NT2/D1 (cell line): Measurements from ENCODE around the gene CAMTA1.

Experiments
- DNase-seq: peaks from one replicate; pipeline ENCODE4 v3.0.0-alpha.2; 2011; ENCODE audit warnings: low read depth, low spot score
- H3K27me3 ChIP-seq: 2 replicates; pipeline ENCODE4 v1.6.0; 2011; ENCODE audit warnings: mild to moderate bottlenecking; ENCODE audit not compliant: insufficient read length, insufficient read depth
- H3K36me3 ChIP-seq: 2 replicates; pipeline ENCODE4 v1.6.1; 2011; ENCODE audit warnings: mild to moderate bottlenecking, low read length, mixed read lengths; ENCODE audit not compliant: insufficient read depth, insufficient read length
- H3K4me1 ChIP-seq: 2 replicates; pipeline ENCODE4 v1.5.1; 2011; ENCODE audit not compliant: insufficient read depth, insufficient read length
- H3K4me3 ChIP-seq: 2 replicates; pipeline ENCODE4 v1.5.1; 2011; ENCODE audit warnings: low read depth; ENCODE audit not compliant: insufficient read length
- H3K9ac ChIP-seq: 2 replicates; pipeline ENCODE4 v1.6.0; 2011; ENCODE audit warnings: low read depth; ENCODE audit not compliant: insufficient read length
- H3K9me3 ChIP-seq: 2 replicates; pipeline ENCODE4 v1.5.1; 2011; ENCODE audit warnings: mild to moderate bottlenecking, low read length; ENCODE audit not compliant: insufficient read depth
- SUZ12 ChIP-seq: IDR thresholded peaks from 2 replicates; pipeline ENCODE4 v1.6.1; 2011; ENCODE audit not compliant: insufficient read length, insufficient read depth; ENCODE audit errors: extremely low read depth
- YY1 ChIP-seq: IDR thresholded peaks from 2 replicates; pipeline ENCODE4 v1.6.1; 2011; ENCODE audit not compliant: insufficient read length, insufficient read depth
- ZNF274 ChIP-seq: IDR thresholded peaks from 2 replicates; pipeline ENCODE4 v1.6.1; 2011; ENCODE audit warnings: mild to moderate bottlenecking, low read depth, low read length

The CAMTA1 gene

DNA sequence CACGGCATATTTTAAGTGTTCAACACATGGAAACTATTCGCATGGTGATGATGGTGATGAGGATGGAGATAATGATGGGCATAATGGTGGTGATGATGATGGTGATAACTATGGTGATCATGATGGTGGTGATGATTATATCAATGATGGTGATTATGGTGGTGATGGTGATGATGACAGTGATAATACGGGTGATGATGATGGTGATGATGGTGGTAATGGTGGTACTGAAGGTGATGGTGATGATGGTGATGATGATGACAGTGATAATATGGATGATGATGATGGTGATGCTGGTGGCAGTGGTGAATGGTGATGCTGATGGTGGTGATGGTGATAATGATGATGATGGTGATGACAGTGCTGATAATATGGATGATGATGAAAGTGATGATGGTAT, 644.0 kb downstream of the CAMTA1 start:
- no peak for TF ChIP-seq YY1
- no peak for TF ChIP-seq ZNF274
- TF ChIP-seq SUZ12, result no peak
- no peaks in the 10 kb centered on the region for H3K36me3 ChIP-seq
- no peak overlapping the region for H3K9ac ChIP-seq
- H3K9me3 ChIP-seq, result peaks cover 8% of the 10 kb centered on the region; the same call in 1 of the 2 replicates
- no peak for DNase-seq
- H3K4me1 ChIP-seq, result peaks cover 2% of the 10 kb centered on the region
- H3K4me3 ChIP-seq, result no peak overlapping the region
- H3K27me3 ChIP-seq, result no peaks in the 10 kb centered on the region

DNA sequence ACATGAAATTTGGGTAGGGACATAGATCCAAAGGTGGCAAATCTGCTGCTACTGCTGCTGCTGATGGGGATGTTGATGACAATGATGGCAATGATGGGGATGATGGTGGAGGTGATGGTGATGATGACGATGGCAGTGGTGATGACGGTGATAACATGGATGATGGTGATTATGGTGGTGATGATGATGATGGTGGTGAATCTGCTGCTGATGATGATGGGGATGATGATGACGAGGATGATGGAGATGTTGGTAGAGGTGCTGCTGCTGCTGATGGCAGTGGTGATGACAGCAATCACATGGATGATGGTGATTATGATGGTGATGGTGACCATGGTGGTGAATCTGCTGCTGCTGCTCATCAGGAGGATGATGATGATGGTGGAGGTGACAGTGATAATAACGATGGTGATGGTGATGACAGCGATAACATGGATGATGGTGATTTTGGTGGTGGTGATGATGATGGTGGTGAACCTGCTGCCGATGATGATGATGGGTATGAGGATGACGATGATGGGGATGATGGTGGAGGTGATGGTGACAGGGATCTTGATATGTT, 644.9 kb downstream of the CAMTA1 start:
- Histone ChIP-seq H3K36me3 (no peaks in the 10 kb centered on the region), H3K4me3 (no peak overlapping the region), H3K4me1 (peaks cover 2% of the 10 kb centered on the region), H3K9ac (no peak overlapping the region), H3K27me3 (no peaks in the 10 kb centered on the region), H3K9me3 (peaks cover 11% of the 10 kb centered on the region; the same call in 1 of the 2 replicates)
- TF ChIP-seq SUZ12 (no peak), ZNF274 (no peak), YY1 (no peak)
- DNase-seq, result no peak

DNA sequence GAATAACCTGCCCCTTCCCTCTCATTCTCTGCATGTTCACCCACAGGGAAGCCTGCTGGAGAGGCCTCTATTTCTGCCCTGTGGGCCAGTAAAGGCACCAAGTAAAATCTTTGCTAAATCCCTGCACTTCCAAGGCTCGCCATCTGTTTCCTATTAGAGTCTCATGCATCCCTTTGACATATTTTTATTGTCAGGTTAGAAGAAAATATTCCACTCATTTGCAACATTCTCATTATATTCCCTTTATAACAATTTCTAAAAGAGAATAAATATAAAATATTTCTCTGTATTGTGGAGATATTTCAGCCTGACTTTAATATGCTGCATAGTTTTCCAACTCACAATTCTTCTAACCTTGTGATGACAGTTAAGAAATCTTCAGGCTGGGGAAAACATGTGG, 645.4 kb downstream of the CAMTA1 start:
- no peak for DNase-seq
- no peak overlapping the region for H3K9ac ChIP-seq
- peaks cover 11% of the 10 kb centered on the region; the same call in 1 of the 2 replicates for H3K9me3 ChIP-seq
- H3K4me3 ChIP-seq, result no peak overlapping the region
- TF ChIP-seq ZNF274 (no peak), YY1 (no peak), SUZ12 (no peak)
- H3K36me3 ChIP-seq, result no peaks in the 10 kb centered on the region
- peaks cover 2% of the 10 kb centered on the region for H3K4me1 ChIP-seq
- H3K27me3 ChIP-seq, result no peaks in the 10 kb centered on the region

DNA sequence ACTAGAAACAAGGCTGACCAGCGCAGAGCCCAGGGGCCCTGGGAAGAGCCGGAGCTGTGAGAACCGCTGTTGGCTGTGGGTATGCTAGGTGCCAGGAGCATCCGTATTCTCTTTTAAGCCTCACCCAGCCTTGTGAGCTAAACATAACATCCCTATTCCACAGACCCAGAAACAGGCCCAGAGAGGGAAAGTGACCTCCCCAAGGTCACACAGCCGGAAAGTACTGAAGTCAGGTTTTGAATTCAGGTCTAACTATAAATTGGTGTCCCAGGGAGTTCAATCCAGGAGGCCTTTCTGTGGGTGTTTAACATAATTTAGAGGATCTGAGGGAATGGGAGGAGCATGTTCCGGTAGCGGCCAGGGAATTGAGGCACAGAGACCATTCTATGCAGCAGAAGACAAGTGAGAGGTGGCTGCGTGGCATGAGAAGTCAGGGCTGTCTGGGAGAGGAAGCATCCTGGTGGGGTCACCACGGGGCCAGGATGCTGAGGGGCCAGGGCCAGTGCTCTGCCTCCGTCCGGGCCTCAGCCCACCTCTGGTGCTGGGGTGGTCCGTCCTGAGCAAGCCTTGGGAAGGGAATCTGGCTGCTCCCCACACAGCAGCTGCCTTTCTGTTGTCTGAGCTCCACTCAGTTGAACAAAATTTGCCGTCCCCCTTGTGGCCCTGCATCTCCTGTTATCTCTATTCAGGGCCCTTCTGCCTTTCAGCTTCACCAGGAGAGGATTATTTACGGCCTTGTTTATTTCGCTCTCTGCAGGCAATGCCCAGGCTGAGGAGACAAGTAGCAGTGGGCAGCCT, 647.0 kb downstream of the CAMTA1 start:
- Histone ChIP-seq H3K4me3 (no peak overlapping the region), H3K27me3 (no peaks in the 10 kb centered on the region), H3K9me3 (peaks cover 11% of the 10 kb centered on the region; the same call in 1 of the 2 replicates), H3K36me3 (no peaks in the 10 kb centered on the region), H3K9ac (no peak overlapping the region), H3K4me1 (peaks cover 4% of the 10 kb centered on the region)
- DNase-seq, result no peak
- no peak for TF ChIP-seq YY1
- no peak for TF ChIP-seq SUZ12
- no peak for TF ChIP-seq ZNF274

DNA sequence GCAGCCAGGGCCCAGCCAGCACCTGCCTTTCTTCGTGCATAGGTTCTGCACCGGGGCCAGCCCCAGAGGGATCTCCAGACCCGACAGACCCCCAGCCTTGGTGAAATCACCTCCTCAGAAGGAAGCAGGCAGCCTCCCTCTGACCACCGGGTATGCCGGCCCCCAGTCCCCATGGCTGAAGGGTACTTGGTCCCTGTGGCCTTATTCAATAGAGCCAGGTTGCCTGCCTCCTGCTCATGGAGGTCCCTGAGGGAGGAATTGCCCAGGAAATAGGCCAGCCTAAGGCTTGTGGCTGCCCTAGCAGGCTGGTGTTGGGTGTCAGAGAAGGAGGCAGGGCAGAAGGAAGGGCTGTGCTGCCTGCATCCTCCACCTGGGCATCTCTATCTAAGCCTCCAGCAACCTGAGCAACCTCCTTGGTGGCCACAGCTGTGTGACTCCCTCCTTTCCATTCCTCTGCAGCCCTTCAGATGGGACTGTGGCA, 647.7 kb downstream of the CAMTA1 start:
- DNase-seq, result no peak
- H3K9me3 ChIP-seq, result peaks cover 11% of the 10 kb centered on the region; the same call in 1 of the 2 replicates
- no peak overlapping the region for H3K4me3 ChIP-seq
- no peaks in the 10 kb centered on the region for H3K27me3 ChIP-seq
- H3K9ac ChIP-seq, result no peak overlapping the region
- TF ChIP-seq YY1 (no peak), SUZ12 (no peak), ZNF274 (no peak)
- no peaks in the 10 kb centered on the region for H3K36me3 ChIP-seq
- H3K4me1 ChIP-seq, result peaks cover 4% of the 10 kb centered on the region

DNA sequence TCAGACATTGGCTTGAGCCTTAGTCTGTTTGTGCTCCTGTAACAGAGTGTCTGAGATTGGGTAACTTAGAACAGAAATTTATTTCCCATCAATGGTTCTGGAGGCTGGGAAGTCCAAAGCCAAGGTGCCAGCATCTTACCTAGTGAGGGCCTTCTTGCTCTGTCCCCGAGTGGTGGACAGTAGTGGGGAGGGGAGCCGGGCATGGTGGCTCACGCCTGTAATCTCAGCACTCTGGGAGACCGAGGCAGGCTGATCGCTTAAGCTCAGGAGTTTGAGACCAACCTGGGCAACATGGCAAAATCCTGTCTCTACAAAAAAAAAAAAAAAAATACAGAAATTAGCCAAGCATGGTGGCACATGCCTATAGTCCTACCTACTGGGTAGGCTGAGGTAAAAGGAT, 649.3 kb downstream of the CAMTA1 start:
- no peak for TF ChIP-seq SUZ12
- no peak for TF ChIP-seq ZNF274
- TF ChIP-seq YY1, result no peak
- no peaks in the 10 kb centered on the region for H3K27me3 ChIP-seq
- H3K9me3 ChIP-seq, result peaks cover 11% of the 10 kb centered on the region; the same call in 1 of the 2 replicates
- no peak for DNase-seq
- no peak overlapping the region for H3K4me3 ChIP-seq
- H3K36me3 ChIP-seq, result no peaks in the 10 kb centered on the region
- no peak overlapping the region for H3K9ac ChIP-seq
- peaks cover 4% of the 10 kb centered on the region for H3K4me1 ChIP-seq
